ENCODE data around the gene FOXN1. TPM values are rescaled to one million over a fixed set of nuclear protein-coding genes. Genes with fewer than 3 reads are reported as not detected.

The FOXN1 gene
- total and polyA plus RNA-seq, 4 donors, result not detected

DNA sequence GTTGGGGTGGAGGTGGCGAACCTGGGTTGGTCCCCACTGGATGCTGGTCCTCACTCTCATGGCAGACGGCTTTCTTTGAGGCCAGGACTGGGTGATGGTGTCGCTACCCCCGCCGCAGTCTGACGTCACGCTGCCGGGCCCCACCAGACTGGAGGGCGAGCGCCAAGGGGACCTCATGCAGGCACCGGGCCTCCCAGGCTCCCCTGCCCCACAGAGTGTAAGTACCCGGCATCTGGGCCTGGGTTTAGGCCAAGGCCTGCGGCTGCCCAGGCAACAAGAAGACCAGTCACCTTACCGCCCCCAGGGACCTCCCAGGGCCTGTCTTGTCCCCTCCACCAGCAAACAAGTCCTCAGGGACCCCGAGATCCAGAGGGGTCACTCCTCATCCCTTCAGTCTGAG, 17.7 kb downstream of the FOXN1 start (continued):
- TF ChIP-seq REST (IDR thresholded peaks at IDR 0.05) (no peak), ZBTB33 (IDR thresholded peaks at IDR 0.05) (no peak), YY1 (IDR thresholded peaks at IDR 0.05) (no peak), FOXA2 (IDR thresholded peaks at IDR 0.05) (no peak), GABPA (IDR thresholded peaks at IDR 0.05 in 1 of 2, conservative IDR thresholded peaks at IDR 0.05 in 1 of 2) (no peak), TAF1 (conservative IDR thresholded peaks at IDR 0.05) (no peak), JUND (IDR thresholded peaks at IDR 0.05) (no peak), RAD21 (IDR thresholded peaks at IDR 0.05) (no peak), HNF4G (IDR thresholded peaks at IDR 0.05) (no peak)
- TF ChIP-seq, protein P1, sequence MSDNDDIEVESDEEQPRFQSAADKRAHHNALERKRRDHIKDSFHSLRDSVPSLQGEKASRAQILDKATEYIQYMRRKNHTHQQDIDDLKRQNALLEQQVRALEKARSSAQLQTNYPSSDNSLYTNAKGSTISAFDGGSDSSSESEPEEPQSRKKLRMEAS (IDR thresholded peaks at IDR 0.05), result no peak

DNA sequence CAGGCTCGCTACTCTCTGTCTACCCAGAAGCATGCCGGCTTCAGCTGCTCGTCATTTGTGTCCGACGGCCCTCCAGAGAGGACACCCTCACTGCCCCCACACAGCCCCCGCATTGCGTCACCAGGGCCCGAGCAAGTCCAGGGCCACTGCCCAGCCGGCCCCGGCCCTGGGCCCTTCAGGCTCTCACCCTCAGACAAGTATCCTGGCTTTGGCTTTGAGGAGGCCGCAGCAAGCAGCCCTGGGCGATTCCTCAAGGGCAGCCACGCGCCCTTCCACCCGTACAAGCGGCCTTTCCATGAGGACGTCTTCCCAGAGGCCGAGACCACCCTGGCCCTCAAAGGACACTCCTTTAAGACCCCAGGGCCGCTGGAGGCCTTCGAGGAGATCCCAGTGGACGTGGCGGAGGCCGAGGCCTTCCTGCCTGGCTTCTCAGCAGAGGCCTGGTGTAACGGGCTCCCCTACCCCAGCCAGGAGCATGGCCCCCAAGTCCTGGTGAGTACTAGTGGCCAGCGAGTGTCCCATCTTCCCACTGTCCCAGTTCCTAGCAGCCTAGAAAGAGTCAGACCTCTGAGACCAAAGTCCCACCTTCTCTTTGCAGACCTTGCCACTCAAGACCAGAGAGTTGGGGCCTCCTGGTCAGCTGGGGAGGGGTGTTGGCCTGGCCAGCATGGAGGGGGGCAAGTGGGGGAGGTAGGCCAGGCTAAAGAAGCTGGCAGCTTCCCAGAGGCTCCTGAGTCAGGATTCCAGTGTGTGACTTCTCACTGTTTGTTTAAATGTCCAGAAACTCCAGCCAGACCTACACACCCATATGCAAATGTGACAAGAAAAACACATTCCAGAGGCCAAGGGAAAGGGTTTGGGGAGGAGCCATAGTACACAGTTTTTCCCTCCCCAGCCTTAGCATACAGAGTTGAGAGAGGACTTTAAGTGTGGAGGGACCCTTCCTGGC, 18.6 kb downstream of the FOXN1 start:
- no peak overlapping the region for H3K9ac ChIP-seq (ENCODE audit: low read depth in 1 of 2, low read length in 2 of 2)
- H3K27ac ChIP-seq (ENCODE audit: low read depth in 1 of 2, low read length in 2 of 2), result no peak overlapping the region
- H3K4me1 ChIP-seq (ENCODE audit: control insufficient read depth in 4 of 4, insufficient read depth in 4 of 4, low read length in 3 of 4), result no peaks in the 10 kb centered on the region
- no peaks in the 10 kb centered on the region for H3K9me3 ChIP-seq (ENCODE audit: control insufficient read depth in 4 of 4, low read length in 3 of 4)
- WGBS, result 87% methylated on average over 25 of the region's 25 CpGs
- TF ChIP-seq ZBTB33 (IDR thresholded peaks at IDR 0.05) (no peak), RAD21 (IDR thresholded peaks at IDR 0.05) (no peak), HNF4A (conservative IDR thresholded peaks at IDR 0.05) (no peak), JUND (IDR thresholded peaks at IDR 0.05) (no peak), GABPA (IDR thresholded peaks at IDR 0.05 in 1 of 2, conservative IDR thresholded peaks at IDR 0.05 in 1 of 2) (no peak), RXRA (IDR thresholded peaks at IDR 0.05) (no peak), EGR1 (IDR thresholded peaks at IDR 0.05; ENCODE audit: low read depth in 2 of 2) (no peak), CTCF (IDR thresholded peaks at IDR 0.05; ENCODE audit: low read depth, low read length, missing input control) (no peak), SP1 (IDR thresholded peaks at IDR 0.05) (no peak), TAF1 (conservative IDR thresholded peaks at IDR 0.05) (no peak), HNF4G (IDR thresholded peaks at IDR 0.05) (no peak), NR2F2 (IDR thresholded peaks at IDR 0.05) (no peak), FOXA2 (IDR thresholded peaks at IDR 0.05) (no peak), FOXA1 (IDR thresholded peaks at IDR 0.05) (no peak), REST (IDR thresholded peaks at IDR 0.05) (no peak)
- TF ChIP-seq, protein P2, sequence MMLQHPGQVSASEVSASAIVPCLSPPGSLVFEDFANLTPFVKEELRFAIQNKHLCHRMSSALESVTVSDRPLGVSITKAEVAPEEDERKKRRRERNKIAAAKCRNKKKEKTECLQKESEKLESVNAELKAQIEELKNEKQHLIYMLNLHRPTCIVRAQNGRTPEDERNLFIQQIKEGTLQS (IDR thresholded peaks at IDR 0.05), result no peak
- TF ChIP-seq, protein P1 (IDR thresholded peaks at IDR 0.05), result no peak
- no peak for DNase-seq (ENCODE audit: low spot score)
- H3K4me3 ChIP-seq (ENCODE audit: low read depth in 1 of 3, low read length in 3 of 3), result no peak overlapping the region
- H3K36me3 ChIP-seq (ENCODE audit: control insufficient read depth in 4 of 4, insufficient read depth in 3 of 4, low read depth in 1 of 4, low read length in 3 of 4), result no peaks in the 10 kb centered on the region
- no peaks in the 10 kb centered on the region for H3K27me3 ChIP-seq (ENCODE audit: control insufficient read depth in 4 of 4, insufficient read depth in 4 of 4, low read length in 3 of 4)
